Stimulated activated CD4-positive, alpha-beta T cell treated with anti-CD3 and anti-CD28 coated beads, Interleukin-4, amount 100 ng/mL, for 48 hours (primary cell): Measurements from ENCODE around the gene PSG6.
"Not testable (repeated sequence)": the region's sequence is repeated elsewhere in the genome, so short reads cannot be mapped to it uniquely, and the experiment has no call there.

Experiments
- DNase-seq, 2 donors: peaks; one replicate each; pipeline ENCODE4 v3.0.0-alpha.2; 2020; ENCODE audit warnings: low read depth in 2 of 2

The PSG6 gene

GRCh38 chr19:42911731-42912130, 6.0 kb downstream of the PSG6 start:
- DNase-seq, result not testable (repeated sequence)

- not testable (repeated sequence) for DNase-seq
Observed at GRCh38 chr19:42906162-42906561, 11.5 kb downstream of the PSG6 start.

- DNase-seq, result not testable (repeated sequence)
Observed at GRCh38 chr19:42900561-42900960, 17.1 kb downstream of the PSG6 start.

GRCh38 chr19:42899674-42900073, 18.0 kb downstream of the PSG6 start:
- DNase-seq, result not testable (repeated sequence)

- DNase-seq, result not testable (repeated sequence)
Observed at GRCh38 chr19:42899110-42899509, 18.6 kb downstream of the PSG6 start.

GRCh38 chr19:42898656-42899055, 19.0 kb downstream of the PSG6 start:
- DNase-seq, result not testable (repeated sequence)

- DNase-seq, result not testable (repeated sequence)
Observed at GRCh38 chr19:42897729-42898128, 20.0 kb downstream of the PSG6 start.

- DNase-seq, result not testable (repeated sequence)
Observed at GRCh38 chr19:42890446-42890845, 27.2 kb downstream of the PSG6 start.

GRCh38 chr19:42887876-42888445, 29.7 kb downstream of the PSG6 start:
- not testable (repeated sequence) for DNase-seq

GRCh38 chr19:42882730-42883129, 35.0 kb downstream of the PSG6 start:
- not testable (repeated sequence) for DNase-seq

- not testable (repeated sequence) for DNase-seq
Observed at GRCh38 chr19:42882010-42882409, 35.7 kb downstream of the PSG6 start.

- not testable (repeated sequence) for DNase-seq
Observed at GRCh38 chr19:42881279-42881678, 36.4 kb downstream of the PSG6 start.

- DNase-seq, result not testable (repeated sequence)
Observed at GRCh38 chr19:42880621-42881020, 37.1 kb downstream of the PSG6 start.

GRCh38 chr19:42879613-42880012, 38.1 kb downstream of the PSG6 start, which contains the start of gene PSG1:
Gene PSG1, minus strand, starts transcription at chr19:42879713. Its CDS starts 132 bp downstream, at chr19:42879581.
- DNase-seq, result no peak

- DNase-seq, result not testable (repeated sequence)
Observed at GRCh38 chr19:42876596-42876995, 41.1 kb downstream of the PSG6 start.

GRCh38 chr19:42875881-42876280, 41.8 kb downstream of the PSG6 start:
- DNase-seq, result not testable (repeated sequence)

GRCh38 chr19:42874901-42875813, 42.5 kb downstream of the PSG6 start:
- DNase-seq, result not testable (repeated sequence)

GRCh38 chr19:42874136-42874535, 43.6 kb downstream of the PSG6 start:
- DNase-seq, result not testable (repeated sequence)

GRCh38 chr19:42872608-42873007, 45.1 kb downstream of the PSG6 start:
- no peak for DNase-seq

- no peak for DNase-seq
Observed at GRCh38 chr19:42857544-42857867, 60.2 kb downstream of the PSG6 start.

- DNase-seq, result peak; percentile 4 to 12
Observed at GRCh38 chr19:42856866-42857543, 60.7 kb downstream of the PSG6 start.

- not testable (repeated sequence) for DNase-seq
Observed at GRCh38 chr19:42854745-42855144, 62.9 kb downstream of the PSG6 start.
